Gastroesophageal sphincter (tissue), 3 donors: ENCODE data around the gene FANK1.
"Not testable (repeated sequence)": the region's sequence is repeated elsewhere in the genome, so short reads cannot be mapped to it uniquely, and the experiment has no call there.

ENCODE experiments used
- CTCF ChIP-seq, 4 experiments: fragments of 200-600 bp in 2 of 4; fragments of 450-650 bp in 2 of 4; sonication (generic) in 1 of 4; IDR thresholded peaks; one replicate each; pipeline ENCODE4 v1.5.1; 2017 to 2019; ENCODE audit warnings: antibody characterized with exemption in 4 of 4, mild to moderate bottlenecking in 2 of 4, moderate library complexity in 2 of 4
- EP300 ChIP-seq: sonication (generic); formaldehyde crosslinking; IDR thresholded peaks from one replicate; pipeline ENCODE4 v1.6.1; 2017; ENCODE audit warnings: antibody characterized with exemption, mild to moderate bottlenecking
- POLR2A ChIP-seq, 2 donors: fragments of 450-650 bp; IDR thresholded peaks; one replicate each; pipeline ENCODE4 v1.6.1; 2017; ENCODE audit warnings: antibody characterized with exemption in 2 of 2, mild to moderate bottlenecking in 2 of 2, moderate library complexity in 1 of 2

DNA sequence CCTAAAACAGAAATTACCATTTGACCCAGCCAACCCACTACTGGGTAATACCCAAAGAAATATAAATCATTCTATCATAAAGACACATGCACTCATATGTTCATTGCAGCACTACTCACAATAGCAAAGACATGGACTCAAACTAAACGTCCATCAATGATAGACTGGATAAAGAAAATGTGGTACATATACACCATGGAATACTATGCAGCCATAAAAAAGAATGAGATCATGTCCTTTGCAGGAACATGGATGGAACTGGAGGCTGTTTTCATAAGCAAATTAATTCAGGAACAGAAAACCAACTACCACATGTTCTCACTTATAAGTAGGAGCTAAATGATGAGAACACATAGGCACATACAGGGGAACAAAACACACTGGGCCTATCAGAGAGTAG, 151.4 kb downstream of the FANK1 start:
- not testable (repeated sequence) for TF ChIP-seq CTCF (IDR thresholded peaks at IDR 0.05); POLR2A (IDR thresholded peaks at IDR 0.05); EP300
